HEK293 (cell line): Measurements from ENCODE around the gene UBA6.

Source experiments
- HOXA7 ChIP-seq: sonication (generic); formaldehyde crosslinking; IDR thresholded peaks from 2 replicates; pipeline ENCODE4 v1.8.1; 2022; ENCODE audit warnings: missing genetic modification reagents, borderline replicate concordance
- KLF9 ChIP-seq: fragments of 450-650 bp; formaldehyde crosslinking; IDR thresholded peaks from 2 replicates; pipeline ENCODE4 v1.5.1; 2016; ENCODE audit warnings: missing biosample characterization, missing genetic modification characterization, low read depth
- PRDM4 ChIP-seq: fragments of 450-650 bp; formaldehyde crosslinking; IDR thresholded peaks from 2 replicates; pipeline ENCODE4 v1.5.1; 2017; ENCODE audit warnings: missing biosample characterization, missing genetic modification characterization
- REST ChIP-seq: fragments of 450-650 bp; formaldehyde crosslinking; IDR thresholded peaks from 2 replicates; pipeline ENCODE4 v1.5.1; 2016; ENCODE audit warnings: missing biosample characterization, missing genetic modification characterization
- ZBTB1 ChIP-seq: fragments of 450-650 bp; formaldehyde crosslinking; IDR thresholded peaks from 2 replicates; pipeline ENCODE4 v1.5.1; 2016; ENCODE audit warnings: missing biosample characterization, missing genetic modification characterization
- ZFP41 ChIP-seq: fragments of 450-650 bp; formaldehyde crosslinking; IDR thresholded peaks from 2 replicates; pipeline ENCODE4 v1.5.1; 2016; ENCODE audit warnings: missing biosample characterization, missing genetic modification characterization, borderline replicate concordance
- ZNF16 ChIP-seq: fragments of 450-650 bp; formaldehyde crosslinking; IDR thresholded peaks from 2 replicates; pipeline ENCODE4 v1.5.1; 2016; ENCODE audit warnings: low read depth, missing biosample characterization, missing genetic modification characterization
- ZNF19 ChIP-seq: fragments of 450-650 bp; formaldehyde crosslinking; IDR thresholded peaks from 2 replicates; pipeline ENCODE4; 2016; ENCODE audit warnings: missing biosample characterization, missing genetic modification characterization, low read depth
- ZNF24 ChIP-seq: fragments of 450-650 bp; formaldehyde crosslinking; IDR thresholded peaks from 2 replicates; pipeline ENCODE4 v1.5.1; 2016; ENCODE audit warnings: missing biosample characterization, missing genetic modification characterization
- ZNF354C ChIP-seq: fragments of 450-650 bp; formaldehyde crosslinking; IDR thresholded peaks from 2 replicates; pipeline ENCODE4 v1.5.1; 2016; ENCODE audit warnings: missing biosample characterization, missing genetic modification characterization, low read depth, borderline replicate concordance
- ZNF610 ChIP-seq: fragments of 450-650 bp; formaldehyde crosslinking; IDR thresholded peaks from 2 replicates; pipeline ENCODE4 v1.5.1; 2016; ENCODE audit warnings: missing biosample characterization, missing genetic modification characterization, borderline replicate concordance
- ZNF707 ChIP-seq: fragments of 450-650 bp; formaldehyde crosslinking; IDR thresholded peaks from 2 replicates; pipeline ENCODE4 v1.5.1; 2016; ENCODE audit warnings: missing biosample characterization, missing genetic modification characterization
- TF ChIP-seq, protein P1 (sequence below): fragments of 450-650 bp; formaldehyde crosslinking; IDR thresholded peaks from 2 replicates; pipeline ENCODE4 v1.5.1; 2016; ENCODE audit warnings: missing biosample characterization, missing genetic modification characterization

- TF ChIP-seq ZFP41 = no peak
- TF ChIP-seq, protein P1, sequence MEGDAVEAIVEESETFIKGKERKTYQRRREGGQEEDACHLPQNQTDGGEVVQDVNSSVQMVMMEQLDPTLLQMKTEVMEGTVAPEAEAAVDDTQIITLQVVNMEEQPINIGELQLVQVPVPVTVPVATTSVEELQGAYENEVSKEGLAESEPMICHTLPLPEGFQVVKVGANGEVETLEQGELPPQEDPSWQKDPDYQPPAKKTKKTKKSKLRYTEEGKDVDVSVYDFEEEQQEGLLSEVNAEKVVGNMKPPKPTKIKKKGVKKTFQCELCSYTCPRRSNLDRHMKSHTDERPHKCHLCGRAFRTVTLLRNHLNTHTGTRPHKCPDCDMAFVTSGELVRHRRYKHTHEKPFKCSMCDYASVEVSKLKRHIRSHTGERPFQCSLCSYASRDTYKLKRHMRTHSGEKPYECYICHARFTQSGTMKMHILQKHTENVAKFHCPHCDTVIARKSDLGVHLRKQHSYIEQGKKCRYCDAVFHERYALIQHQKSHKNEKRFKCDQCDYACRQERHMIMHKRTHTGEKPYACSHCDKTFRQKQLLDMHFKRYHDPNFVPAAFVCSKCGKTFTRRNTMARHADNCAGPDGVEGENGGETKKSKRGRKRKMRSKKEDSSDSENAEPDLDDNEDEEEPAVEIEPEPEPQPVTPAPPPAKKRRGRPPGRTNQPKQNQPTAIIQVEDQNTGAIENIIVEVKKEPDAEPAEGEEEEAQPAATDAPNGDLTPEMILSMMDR (tag by site-specific recombination) = no peak
- TF ChIP-seq KLF9 (tag by site-specific recombination) = no peak
- TF ChIP-seq ZNF16 (tag by site-specific recombination) = no peak
- TF ChIP-seq ZNF19 (tag by site-specific recombination) = no peak
- no peak for TF ChIP-seq ZNF24
- no peak for TF ChIP-seq ZBTB1
- no peak for TF ChIP-seq ZNF610 (tag by site-specific recombination)
- no peak for TF ChIP-seq HOXA7 (CRISPR knock-in tag)
- no peak for TF ChIP-seq PRDM4 (tag by site-specific recombination)
- TF ChIP-seq ZNF707 (tag by site-specific recombination) = no peak
- no peak for TF ChIP-seq ZNF354C (tag by site-specific recombination)
- TF ChIP-seq REST (tag by site-specific recombination) = no peak
Measured at GRCh38 chr4:67576538-67576937, 124.4 kb downstream of the UBA6 start.
